GM19351 (cell line): ENCODE data around the gene TNS2.

Source experiments
- ATAC-seq: cut with Tn5 transposase; IDR thresholded peaks from one replicate; pipeline ENCODE4 v1.9.1; 2021; ENCODE audit warnings: mild to moderate bottlenecking, moderate library complexity; ENCODE audit not compliant: unreplicated experiment

The TNS2 gene

DNA sequence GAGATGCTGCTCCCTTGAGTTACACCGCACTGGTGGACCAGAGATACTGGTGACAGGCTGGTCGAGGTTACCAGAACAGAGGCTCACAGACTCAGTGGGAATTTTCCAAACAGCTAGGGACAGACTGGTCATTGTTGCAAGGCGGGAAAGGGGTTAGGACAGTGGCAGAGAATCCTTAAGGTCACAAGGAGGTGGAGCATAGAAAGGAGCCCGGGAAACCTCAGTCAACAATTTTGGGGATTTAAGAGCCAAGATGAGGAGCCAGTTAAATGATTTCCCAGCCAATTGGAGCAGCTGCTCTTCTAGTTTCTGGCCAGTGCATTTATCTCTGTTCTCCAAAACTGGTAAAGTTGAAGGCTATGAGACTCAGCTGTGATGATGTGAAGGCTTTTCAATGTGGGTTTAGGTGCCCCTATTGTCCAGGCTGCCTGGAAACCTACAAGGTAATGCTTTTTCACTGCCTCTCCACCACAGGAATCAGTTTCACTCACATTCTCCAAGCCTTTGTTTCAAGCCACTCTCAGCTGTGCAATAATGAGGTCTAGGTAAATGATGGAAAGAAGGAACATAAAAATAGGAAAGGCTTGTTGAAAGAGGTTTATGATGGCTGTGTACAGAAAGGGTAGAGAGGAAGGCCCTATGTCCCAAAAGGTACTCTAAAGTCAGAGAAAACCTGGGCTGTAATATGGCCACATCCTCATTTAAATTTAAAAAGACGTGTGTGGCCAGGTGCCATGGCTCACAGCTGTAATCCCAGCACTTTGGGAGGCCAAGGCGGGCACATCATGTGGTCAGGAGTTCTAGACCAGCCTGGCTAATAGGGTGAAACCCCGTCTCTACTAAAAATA lies 7.0 kb upstream of the TNS2 start:
- ATAC-seq: no peak

DNA sequence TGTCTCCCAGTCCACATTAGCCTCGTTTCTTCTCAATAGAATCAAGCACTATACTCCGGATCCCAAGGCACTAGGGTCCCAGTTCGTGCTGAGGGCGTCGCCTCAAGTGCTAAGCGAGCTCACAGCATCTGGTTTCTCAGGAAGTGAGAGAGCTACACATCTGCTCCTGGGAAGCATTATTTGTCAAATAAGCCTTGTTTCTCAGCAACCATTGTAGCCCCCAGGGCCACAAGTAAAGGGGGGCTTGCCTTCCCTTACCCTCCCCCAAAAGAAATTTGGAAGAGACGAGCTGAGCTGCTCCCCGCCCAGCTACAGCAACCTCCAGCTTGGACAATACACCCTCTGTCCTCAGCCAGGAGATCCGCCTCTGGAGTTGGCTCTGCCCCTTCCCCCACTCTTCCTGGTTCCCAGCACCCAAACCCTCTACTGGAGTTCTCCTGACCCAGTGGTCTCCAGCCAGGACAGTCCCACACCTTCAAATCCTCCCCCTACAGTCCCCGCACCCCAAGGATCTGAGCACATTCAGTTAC lies 5.7 kb upstream of the TNS2 start:
- ATAC-seq: no peak

DNA sequence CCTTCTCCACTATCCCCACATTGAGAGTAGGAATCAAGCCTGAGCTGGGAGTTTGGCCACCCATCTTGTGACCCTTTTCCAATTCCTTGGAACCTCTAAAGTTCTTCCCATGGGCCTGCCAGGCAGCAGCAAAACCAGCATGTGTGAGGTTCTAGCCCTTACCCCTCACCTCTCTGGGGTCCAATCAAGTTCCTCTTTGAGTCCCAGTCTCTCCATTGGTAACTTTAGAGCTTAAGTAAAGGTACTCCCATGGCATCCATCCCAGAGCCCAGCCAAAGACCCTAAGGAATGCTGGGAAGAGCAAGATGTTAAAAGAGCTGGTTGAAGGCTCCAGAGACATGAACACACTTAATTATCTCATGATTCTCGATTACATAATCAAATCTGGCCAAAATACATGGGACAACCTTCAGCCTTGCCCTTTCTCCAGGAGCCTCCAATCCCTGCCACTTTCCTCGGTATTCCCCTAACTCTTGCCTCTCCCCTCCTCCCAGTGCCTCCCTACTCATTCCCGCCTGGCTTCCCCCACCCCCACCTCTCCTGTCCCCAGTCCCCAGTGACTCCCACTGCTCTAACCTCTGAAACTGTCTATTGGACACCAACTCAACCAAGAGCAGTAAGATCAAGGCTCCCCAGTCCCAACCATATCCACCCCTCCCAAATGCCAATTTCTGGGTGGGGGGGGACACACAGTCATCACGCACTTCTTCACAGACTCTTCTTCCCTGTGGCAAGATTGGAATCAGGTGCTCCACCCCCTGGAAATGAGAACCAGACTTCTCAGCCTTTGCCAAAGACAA lies 4.8 kb upstream of the TNS2 start:
- no peak for ATAC-seq

DNA sequence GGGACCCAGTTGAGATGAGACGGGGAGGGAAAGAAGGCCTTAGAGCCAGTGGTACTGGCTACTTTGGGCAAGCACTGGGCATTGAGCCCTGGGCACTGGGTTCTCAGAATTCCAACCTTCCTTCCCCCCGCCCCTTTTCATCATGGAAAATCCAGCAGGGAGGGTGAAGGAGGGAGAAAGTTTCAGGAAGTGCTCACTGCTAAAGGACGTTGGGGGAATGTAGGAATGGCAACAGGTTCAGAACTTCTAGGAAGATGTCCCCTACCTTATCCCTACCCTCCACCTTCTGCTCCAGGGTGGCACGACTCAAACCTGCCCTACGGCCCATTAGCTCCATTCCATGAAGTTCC lies 4.2 kb upstream of the TNS2 start:
- no peak for ATAC-seq

DNA sequence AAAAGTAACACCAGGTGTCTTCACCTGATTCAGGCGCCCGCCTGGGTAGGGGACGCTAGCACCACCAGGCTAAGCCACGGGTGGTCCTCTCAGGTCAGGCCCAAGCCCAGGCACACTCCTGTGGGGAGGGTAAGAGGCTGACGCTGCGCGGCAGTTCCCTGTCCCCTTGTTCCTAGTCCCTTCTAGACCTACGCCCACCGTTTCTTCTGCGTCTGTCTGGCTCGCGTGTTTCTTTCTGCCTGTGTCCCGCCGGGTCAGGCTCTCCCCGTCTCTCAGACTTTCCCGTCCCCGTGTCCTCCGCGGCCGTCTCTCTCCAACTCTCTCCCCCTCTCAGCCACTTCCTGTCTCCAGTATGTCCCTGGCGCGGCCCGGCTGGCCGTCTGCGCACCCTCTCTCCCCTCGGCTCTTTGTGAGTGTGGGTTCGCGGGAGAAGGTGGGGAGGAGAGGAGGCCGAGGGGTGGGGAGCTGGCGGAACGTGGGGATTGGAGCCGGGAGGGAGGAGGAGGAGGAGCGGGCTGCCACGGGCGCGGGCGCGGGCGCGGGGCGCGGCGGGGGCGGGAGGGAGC lies 3.1 kb upstream of the TNS2 start:
- peak; percentile 47 for ATAC-seq

DNA sequence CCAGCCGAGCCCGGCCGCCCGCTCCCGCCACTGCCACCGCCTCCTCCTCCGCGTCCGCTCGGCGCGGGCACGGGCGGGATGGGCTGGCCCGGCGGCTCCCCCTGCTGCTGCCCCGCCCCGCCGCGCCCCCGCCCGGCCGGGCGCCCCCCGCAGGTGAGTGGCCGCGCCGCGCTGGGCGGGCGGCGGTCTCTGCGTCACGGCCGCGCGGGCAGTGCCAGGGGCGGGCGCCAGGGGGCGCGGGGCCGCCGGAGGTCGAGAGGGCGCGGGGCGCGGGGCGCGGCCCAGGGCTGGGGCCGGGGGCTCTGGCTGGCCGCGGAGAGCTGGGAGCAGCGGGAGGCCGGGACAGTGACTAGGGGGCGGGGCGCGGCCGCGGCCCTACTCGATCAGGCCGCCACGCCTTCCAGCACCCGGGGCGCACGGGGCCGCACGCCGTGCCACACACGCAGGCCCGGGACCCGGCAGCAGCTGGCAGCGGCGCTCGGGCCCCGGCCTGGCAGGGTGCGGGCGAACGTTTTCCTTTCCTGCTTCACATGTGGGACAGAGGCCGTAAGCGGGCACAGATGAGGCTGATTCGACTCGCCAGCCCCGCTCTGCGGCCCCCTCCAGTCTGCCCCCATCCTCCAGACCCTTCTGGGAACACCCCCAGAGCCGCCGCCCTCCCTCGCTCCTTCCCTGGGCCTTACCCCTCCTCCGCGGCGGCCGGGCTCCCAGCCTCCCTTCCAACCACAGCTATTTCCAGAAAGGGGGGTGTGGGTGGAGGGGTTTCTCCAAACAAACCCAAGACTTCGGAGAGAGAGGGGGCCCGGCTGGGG lies 2.4 kb upstream of the TNS2 start:
- ATAC-seq: peak; percentile 70

- no peak for ATAC-seq
Measured at GRCh38 chr12:53048033-53048779, 1.7 kb upstream of the TNS2 start.

GRCh38 chr12:53048780-53049401 lies 974 bp upstream of the TNS2 start:
- ATAC-seq: no peak

GRCh38 chr12:53050426-53051057 lies 677 bp downstream of the TNS2 start:
- ATAC-seq: no peak

DNA sequence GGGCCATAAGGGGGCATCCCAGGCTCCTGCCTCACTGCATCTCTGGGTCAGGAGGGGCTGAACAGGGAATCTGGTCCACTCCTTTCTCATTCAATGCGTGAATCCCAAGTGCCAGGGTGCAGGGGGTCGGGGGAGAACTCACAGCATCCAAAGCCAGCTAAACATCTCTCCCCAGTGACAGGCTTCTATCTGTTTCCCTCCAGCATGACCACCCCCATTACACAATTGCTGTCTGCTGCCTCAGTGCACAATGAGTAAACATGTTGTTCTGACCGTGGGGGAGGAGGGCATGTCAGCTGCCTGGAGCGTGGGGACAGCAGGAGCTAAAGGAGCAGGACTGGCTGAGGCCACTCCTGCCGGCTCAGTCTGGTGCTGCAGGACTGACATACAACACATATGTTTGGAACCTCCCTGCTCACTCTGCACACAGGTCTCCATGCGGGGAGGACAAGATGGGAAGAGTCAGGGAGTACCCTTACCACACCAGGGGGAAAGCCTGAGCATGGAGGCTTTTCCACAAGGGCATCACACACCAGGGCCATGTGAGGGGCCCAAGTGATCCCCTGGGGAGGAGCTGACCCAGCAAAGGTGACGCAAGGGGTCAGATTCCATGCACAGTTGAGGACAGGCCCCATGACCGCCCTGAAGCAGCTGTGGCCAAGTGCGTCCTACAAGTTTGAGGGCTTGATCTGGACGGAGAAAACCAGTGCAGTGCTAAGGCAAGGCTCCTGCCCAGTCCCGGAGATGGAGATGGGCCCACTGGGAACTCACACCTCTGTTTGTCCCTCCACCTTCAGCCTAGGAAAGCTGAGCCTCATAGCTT lies 1.4 kb downstream of the TNS2 start:
- ATAC-seq: no peak

GRCh38 chr12:53051881-53052412 lies 2.1 kb downstream of the TNS2 start:
- no peak for ATAC-seq

DNA sequence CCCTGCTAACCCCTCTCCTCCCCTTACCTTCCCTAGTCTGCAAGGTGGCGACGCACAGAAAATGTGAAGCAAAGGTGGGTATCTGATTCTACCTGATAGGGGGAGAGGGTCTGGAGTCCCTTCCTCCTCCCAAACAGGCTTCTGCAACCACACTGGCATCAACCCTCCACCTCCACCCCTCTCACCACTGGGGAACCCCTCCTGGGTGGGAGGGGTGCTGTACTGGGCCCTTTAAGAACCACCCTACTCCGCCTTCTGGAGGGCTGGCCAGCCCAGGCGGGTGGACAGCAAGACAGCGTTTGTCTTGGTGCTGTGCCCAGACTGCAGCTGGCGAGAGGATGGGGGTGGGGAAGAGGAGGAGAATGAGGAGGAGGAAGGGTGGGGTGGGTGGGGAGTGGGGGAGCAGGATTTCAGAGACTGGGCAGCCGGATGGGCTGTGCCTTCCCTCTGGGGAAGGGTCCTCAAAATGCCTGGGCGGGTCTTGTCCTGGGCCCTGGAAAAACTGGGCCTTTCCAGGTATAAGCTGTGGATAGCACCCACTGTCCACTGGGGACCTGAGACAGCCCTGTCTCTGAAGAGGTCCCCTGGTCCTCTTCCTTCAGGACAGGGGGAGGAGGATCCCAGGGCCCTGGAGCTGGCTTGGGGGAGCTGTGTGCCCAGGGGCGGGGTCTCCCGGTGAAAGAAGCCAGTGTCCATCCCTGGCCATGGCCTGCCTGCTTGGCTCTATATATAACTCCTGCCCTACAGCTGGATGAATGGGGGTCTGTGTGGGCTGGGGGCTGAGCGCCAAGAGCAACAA lies 2.8 kb downstream of the TNS2 start:
- ATAC-seq: no peak

GRCh38 chr12:53053218-53054111 lies 3.6 kb downstream of the TNS2 start:
- no peak for ATAC-seq

DNA sequence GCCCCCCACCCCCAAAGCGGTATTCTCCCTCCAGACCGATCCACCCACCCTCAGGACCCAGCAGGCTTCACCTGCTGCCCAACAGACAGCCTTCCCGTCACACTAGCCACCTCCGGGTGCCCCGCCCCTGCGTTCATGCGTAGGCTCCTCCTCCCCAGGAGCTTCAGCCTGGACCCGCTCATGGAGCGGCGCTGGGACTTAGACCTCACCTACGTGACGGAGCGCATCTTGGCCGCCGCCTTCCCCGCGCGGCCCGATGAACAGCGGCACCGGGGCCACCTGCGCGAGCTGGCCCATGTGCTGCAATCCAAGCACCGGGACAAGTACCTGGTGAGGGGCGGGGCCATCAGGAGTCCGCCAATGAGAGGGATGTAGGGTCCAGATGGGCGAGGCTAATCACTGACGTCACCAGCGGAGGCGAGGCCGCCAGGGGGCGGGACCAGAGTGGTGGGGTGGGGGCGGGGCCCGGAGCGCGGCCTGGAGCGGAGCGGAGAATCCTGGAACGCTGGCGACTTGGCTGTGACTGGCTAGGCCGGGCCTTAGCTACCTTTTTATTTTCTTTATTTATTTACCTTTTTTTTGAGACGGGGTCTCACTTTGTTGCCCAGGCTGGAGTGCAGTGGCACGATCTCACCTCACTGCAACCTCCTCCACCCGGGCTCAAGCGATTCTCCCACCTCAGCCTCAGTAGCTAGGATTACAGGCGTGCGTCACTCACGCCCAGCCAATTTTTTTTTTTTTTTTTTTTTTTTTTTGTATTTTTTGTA lies 4.4 kb downstream of the TNS2 start:
- ATAC-seq: peak; percentile 95

- no peak for ATAC-seq
Measured at GRCh38 chr12:53055471-53056266, 5.8 kb downstream of the TNS2 start.
